Fibroblast of mammary gland (primary cell): ENCODE results near the gene LRRC4C.
"Not testable (repeated sequence)": the region's sequence is repeated elsewhere in the genome, so short reads cannot be mapped to it uniquely, and the experiment has no call there.

Source experiments
- DNase-seq: peaks from one replicate; pipeline ENCODE4 v3.0.0-alpha.2; 2010; ENCODE audit warnings: low read depth
- H3K4me3 ChIP-seq: 2 replicates; pipeline ENCODE4 v1.5.1; 2011; ENCODE audit warnings: low read depth, mild to moderate bottlenecking, low read length, moderate library complexity; ENCODE audit not compliant: control insufficient read depth
- CTCF ChIP-seq: conservative IDR thresholded peaks from 2 replicates; pipeline ENCODE4 v1.5.1; 2011; ENCODE audit warnings: low read depth, low read length, inconsistent platforms; ENCODE audit not compliant: control insufficient read depth, insufficient read depth

The LRRC4C gene

GRCh38 chr11:40573254-40573891 lies 886.1 kb downstream of the LRRC4C start:
- TF ChIP-seq CTCF: no peak
- DNase-seq: no peak
- H3K4me3 ChIP-seq: no peak overlapping the region

GRCh38 chr11:40569947-40570531 lies 889.4 kb downstream of the LRRC4C start:
- H3K4me3 ChIP-seq: no peak overlapping the region
- no peak for DNase-seq
- TF ChIP-seq CTCF: no peak

- H3K4me3 ChIP-seq: no peak overlapping the region
- no peak for DNase-seq
- no peak for TF ChIP-seq CTCF
Observed at GRCh38 chr11:40567392-40567791, 892.1 kb downstream of the LRRC4C start.

GRCh38 chr11:40544162-40544561 lies 915.3 kb downstream of the LRRC4C start:
- no peak overlapping the region for H3K4me3 ChIP-seq
- no peak for TF ChIP-seq CTCF
- DNase-seq: no peak

GRCh38 chr11:40542821-40543220 lies 916.6 kb downstream of the LRRC4C start:
- TF ChIP-seq CTCF: no peak
- H3K4me3 ChIP-seq: no peak overlapping the region

GRCh38 chr11:40537734-40538133 lies 921.7 kb downstream of the LRRC4C start:
- DNase-seq: no peak
- H3K4me3 ChIP-seq: no peak overlapping the region
- TF ChIP-seq CTCF: no peak

More at GRCh38 chr11:40542821-40543220, 916.6 kb downstream of the LRRC4C start:
- no peak for DNase-seq

- not testable (repeated sequence) for H3K4me3 ChIP-seq, DNase-seq
Observed at GRCh38 chr11:40522080-40522479, 937.4 kb downstream of the LRRC4C start.
